Measurements from ENCODE around the gene FOSB. TPM values are rescaled to one million over a fixed set of nuclear protein-coding genes. Genes with fewer than 3 reads are reported as not detected.
"Not testable (repeated sequence)": the region's sequence is repeated elsewhere in the genome, so short reads cannot be mapped to it uniquely, and the experiment has no call there.

The FOSB gene
- total RNA-seq = 5.0 TPM

DNA sequence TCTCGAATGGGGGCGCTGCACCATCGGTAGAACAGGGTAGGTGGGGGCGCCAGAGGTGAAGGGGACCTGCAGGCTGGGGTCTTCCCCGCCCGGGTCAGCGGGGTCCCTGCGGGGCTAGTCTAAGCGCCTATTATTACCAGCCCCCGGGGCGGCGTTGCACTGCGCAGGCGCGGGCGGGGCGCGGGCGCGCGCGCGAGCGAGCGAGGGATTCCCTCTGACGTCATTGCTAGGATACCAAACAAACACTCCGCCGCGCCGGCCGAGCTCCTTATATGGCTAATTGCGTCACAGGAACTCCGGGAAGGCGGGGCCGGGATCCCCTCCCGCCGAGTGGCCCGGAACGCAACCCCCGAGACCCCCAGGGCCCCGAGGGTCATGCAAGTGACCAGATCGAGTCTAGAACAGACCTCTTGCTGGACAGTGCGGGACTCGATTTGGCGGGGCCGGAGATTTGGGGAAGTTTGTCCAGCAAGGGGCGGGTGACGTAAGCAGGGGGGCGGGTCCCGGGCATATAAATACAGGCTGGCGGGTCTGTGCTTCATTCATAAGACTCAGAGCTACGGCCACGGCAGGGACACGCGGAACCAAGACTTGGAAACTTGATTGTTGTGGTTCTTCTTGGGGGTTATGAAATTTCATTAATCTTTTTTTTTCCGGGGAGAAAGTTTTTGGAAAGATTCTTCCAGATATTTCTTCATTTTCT is at the start of gene FOSB:
Gene FOSB (plus strand): TSS at position 541 of the 703 bp plus-strand sequence. CDS start 591 bp downstream, outside the sequence.
- peak; percentile 98 for DNase-seq

DNA sequence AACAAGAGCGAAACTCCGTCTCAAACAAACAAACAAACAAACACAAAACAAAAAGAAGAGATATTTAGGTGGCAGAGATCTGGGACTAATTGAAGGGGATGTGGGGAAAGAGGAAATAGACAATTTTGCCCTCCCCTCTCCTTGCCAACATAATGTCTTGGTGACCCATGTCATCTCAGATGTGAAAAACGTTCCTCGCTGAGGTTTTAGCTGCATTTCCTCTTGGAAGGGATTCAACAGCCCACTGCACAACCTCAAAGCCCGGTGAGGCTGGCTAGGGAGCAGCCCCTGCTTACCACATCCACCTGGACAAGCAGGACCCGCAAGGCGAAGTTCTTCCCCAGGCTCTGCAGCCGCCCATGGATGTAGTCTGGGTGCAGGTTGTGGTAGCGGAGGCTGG is 49.0 kb upstream of the FOSB start:
- DNase-seq = no peak

DNA sequence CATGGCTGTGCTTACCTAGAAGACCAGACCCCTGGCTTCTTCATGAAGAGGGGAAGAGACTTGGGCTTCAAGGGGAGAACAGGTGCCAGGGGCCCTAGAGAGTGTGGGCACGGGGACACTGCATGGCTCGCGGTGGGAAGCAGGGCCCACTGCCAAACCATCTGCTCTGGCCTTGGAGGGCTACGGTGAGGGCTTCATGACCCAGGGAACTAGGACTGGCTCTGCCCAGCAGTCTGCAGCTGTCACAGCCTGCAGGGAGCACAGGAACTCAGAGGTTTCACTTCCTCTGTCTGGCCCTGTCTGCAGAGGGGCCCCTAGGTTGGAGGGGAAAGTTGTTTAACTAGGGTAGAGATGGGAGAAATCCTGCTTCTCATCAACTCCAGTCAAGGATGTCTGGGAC is 48.4 kb upstream of the FOSB start:
- peak; percentile 70 for DNase-seq

DNA sequence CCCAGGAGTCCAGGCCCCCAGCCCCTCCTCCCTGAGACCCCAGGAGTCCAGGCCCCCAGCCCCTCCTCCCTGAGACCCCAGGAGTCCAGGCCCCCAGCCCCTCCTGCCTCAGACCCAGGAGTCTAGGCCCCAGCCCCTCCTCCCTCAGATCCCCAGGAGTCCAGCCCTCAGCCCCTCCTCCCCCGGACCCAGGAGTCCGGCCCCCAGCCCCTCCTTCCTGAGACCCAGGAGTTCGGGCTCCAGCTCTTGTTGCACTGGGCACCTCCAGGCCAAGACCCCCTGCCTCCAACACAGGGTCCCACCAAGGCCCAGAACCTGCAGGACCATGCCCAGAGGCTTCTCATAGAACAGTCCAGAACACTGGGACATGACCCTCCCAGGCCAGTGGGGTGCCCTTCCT is 47.9 kb upstream of the FOSB start:
- DNase-seq = no peak

DNA sequence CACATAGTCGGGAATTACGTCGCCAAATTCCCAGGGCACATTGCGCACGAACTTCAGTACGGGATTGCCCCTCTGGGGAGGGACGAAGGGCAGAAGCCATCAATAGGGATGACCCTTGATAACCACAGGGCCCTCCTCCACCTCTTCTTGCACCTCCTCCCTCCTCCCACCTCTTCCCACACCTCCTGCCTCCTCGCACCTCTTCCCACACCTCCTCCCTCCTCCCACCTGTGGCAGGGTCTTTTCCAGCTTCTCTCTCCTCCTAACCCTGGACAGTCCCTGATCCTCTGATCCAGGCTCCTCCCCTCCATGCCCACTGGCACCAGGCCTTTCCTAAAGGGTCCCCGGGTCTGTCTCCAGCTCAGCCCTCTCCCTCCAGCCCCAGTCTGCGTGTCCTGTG is 47.4 kb upstream of the FOSB start:
- DNase-seq = no peak

DNA sequence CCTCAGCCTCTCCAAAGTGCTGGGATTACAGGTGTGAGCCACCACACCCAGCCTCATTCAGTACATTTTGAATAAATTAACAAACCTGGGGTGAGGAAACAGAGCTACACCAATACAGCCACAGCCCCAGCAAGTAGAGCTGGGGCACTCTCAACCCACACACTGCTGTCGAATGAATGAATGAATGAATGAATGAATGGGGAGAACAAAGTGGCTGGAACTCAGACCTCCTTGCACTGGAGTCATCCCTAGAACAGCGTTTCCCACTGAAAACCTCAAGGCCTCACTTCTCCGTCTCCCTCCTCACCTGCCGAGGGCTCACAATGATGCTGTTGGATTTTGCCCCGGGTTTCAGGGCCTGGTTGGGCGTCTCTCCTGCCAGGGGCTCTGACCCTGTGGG is 46.9 kb upstream of the FOSB start:
- no peak for DNase-seq

DNA sequence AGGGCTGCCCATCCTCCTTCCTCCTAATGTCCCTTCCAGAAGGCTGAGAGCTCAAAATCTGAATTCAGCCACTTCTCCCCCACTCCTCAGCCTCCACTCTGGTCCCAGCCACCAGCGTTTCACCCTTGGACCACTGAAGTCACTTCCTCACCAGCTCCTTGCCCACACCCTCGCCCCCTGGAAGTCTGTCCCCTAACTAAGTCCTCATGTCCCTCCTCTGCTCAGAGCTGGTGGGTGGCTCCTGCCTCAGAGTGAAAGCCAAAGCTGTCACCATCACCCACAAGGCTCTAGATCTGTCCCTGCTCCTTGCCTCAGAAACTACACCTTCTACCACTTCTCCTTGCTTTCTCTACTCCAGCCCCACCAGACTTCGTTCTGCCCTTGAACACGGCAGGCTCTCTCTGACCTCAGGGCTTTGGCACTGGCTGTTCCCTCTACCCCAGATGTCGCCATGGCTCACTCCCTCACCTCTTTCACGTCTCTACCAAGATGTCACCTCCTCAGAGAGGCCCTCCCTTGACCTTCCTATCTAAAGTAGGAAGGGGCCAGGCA is 45.8 kb upstream of the FOSB start:
- DNase-seq = no peak

DNA sequence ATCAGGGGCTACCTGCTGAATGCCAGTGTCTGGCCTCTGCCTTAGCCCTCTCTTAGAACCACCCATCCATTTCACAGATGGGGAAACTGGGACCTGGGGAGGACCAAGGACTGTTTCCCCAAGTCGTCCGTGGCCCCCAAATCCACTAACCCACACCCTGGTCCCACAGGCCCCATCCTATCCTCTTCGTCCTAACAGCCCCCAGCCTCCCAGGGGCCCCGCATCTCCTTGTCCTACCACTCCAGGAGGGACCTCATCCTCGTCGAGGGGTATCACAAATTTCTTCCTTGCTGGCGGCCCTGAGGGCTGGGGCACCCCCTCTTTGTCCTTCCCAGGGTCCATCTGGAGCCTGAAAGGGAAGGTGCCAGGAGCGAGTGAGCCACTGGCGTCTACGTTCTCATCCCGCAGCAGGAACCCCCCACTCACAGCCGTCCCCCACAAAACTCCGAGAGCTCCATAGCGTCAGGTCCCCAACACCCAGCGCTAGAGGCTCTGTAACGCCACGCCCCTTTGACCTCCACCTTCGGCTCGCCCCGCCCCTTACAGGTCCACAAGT is 44.7 kb upstream of the FOSB start:
- DNase-seq = no peak

DNA sequence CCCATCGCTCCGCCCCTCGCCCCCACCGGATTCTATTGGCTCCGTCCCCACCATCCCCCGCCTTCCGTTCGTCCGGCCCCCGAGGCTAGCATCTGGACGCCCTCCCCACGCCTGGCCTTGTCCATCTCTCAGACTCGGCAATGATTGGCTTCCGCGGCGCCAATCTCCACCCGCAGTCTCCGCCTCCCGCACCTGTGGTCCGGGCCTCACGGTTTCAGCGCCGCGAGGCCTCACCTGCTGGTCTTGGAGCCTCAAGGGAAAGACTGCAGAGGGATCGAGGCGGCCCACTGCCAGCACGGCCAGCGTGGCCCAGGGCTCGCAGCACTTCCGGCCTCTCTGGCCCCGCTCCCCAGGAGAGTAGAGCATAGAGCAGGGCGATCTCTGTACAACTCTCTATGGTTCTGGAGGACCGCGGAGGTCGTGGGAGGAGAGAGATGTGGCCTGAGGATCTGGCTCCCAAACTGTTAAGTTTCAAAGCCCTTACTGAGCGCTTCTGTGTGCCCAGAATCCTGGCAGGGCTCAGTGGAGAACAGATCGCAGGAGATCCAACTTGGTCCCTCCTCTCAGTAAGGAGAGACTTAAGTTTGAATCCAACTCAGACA is 44.1 kb upstream of the FOSB start, which contains the start of gene ERCC1:
Gene ERCC1 (minus strand): TSS at position 329 of the 602 bp plus-strand sequence. CDS start 543 bp downstream, outside the sequence.
- DNase-seq = peak; percentile 97

DNA sequence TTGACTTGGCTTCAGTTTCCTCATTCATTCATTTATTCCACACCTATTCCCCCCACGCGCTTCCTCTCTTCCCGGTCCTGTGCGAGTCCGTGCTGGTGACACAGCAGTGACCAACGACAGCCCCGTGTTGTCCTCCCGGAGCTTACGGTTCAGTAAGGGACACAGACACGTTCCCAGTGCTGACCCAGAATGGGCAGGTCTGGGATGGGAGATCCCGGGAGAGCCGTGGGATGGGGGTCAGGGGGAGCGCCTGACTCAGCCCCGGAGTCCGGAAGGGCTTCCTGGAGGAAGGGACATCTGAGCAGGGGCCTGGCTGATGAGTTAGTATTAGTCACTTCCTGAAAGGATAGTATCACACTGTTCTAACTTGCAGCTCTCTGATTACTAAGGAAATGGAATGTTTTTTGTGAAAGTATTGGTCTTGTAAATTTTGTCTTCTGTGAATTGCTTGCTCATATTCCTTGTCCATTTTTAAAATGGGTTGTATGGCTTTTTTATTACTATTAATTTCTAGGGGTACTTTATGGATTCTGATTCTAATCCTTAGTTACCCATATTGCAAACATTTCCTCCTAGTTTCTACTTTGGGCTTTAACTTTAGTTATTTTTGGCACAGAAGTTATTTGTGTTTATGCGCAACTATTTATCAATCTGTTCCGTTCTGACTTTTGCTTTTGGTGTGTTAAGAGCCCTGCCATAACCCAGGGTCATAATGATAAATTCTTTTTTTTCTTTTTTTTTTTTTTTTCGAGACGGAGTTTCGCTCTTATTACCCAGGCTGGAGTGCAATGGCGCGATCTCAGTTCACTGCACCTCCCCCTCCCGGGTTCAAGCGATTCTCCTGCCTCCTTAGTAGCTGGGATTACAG is 43.4 kb upstream of the FOSB start:
- DNase-seq = no peak

DNA sequence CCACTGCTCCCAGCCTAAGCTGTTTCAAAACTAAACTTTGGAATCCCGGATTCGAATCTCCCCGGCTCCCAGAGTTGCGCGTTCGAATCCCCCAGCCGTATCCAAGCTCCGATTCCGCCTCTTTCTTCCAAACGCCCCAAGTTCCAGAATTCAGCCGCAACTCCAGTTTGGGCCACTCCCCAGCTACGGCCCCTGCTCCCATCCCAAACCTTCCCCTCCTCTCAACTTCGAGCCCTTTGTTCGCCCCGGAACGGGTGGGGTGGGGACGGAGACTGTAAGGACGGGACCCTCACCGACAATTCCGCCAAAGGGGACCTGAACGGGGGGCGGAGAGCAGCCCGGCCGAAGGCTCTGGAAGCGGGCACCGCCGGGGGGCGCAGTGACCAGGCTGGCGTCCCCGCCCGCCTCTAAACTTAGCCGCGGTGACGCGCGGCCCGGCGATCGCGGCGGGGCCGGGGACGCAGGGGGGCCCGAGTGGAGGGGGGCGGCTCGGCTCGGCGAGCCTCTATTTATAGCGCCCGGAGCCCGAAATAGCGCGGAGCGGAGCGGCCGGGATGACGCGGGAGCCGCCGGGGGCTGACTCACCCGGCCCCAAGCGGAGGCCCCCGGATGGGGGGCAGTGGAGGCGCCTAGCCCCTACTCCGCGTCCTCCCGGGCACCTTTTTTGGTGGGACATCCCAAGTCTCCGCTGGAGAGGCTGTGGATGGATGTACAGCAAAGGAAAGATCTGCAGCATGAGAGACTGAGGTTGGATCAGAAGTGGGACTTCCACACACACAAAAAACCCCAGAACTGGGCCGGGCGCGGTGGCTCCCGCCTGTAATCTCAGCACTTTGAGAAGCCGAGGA is 39.2 kb upstream of the FOSB start:
- DNase-seq = peak; percentile 78

DNA sequence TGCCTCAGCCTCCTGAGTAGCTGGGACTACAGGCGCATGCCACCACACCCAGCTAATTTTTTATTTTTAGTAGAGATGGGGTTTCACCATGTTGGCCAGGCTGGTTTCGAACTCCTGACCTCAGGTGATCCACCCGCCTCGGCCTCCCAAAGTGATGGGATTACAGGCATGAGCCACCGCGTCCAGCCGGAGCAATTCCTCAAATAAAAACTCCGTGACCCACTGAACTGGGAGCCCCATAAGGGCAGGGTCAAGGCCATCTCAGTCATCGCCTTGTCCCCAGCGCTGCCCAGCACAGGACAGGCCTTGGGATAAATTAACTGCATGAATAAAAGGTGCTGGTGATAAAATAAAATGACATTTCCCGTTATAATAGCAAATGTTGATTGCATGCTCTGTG is 37.9 kb upstream of the FOSB start:
- not testable (repeated sequence) for DNase-seq

DNA sequence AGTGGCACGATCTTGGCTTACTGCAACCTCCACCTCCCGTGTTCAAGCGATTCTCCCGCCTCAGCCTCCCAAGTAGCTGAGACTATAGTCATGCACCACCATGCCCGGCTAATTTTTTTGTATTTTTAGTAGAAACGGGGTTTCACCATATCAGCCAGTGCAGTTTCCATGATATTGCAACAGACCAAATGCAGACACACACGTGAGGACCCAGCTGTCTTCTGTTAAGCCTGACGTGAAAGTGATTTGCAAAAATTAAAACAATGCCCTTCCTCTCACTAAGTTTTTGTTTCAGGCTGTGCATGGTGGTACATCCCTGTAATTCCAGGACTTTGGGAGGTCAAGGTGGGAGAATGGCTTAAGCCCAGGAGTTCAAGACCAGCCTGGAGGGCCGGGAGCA is 36.8 kb upstream of the FOSB start:
- not testable (repeated sequence) for DNase-seq

DNA sequence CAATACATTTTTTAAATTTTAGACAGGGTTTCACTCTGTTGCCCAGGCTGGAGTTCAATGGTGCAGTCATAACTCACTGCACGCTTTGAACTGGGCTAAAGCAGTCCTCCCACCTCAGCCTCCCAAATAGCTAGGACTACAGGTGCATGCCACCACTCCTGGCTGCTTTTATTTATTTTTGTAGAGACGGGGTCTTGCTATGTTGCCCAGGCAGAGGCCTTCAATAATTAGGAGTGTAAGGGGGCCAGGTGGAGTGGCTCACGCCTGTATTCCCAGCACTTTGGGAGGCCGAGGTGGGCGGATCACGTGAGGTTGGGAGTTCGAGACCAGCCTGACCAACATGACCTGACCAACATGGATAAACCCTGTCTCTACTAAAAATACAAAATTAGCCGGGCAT is 35.3 kb upstream of the FOSB start:
- DNase-seq = not testable (repeated sequence)

DNA sequence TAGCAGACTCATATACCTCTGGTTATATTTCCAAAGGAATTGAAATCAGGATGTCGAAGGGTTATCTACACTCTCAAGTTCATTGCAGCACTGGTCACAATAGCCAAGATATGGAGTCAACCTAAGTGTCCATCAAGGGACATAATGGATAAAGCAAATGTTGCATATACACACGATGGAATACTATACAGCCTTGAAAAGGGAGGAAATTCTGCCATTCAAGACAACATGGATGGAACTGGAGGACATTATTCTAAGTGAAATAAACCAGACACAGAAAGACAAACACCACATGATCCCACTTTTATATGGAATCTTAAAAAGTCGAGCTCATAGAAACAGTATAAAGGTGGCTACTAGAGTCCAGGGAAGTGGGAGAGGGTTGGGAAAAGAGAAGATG is 30.5 kb upstream of the FOSB start:
- no peak for DNase-seq

DNA sequence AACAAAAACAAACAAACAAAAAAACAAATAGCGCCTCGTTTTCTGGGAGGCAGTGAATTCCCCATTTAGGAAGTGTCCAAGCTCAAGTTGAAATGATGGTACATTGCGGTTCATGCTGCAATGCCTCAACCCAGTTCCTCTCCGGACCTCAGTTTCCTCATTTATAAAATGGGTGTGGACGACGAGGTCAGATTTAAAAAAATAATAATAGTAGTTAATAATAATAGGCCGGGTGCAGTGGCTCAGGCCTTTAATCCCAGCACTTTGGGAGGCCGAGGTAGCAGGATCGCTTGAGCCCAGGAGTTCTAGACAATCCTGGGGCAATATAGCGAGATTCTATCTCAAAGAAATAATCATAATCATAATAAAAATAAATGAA is 28.6 kb upstream of the FOSB start:
- DNase-seq = no peak

DNA sequence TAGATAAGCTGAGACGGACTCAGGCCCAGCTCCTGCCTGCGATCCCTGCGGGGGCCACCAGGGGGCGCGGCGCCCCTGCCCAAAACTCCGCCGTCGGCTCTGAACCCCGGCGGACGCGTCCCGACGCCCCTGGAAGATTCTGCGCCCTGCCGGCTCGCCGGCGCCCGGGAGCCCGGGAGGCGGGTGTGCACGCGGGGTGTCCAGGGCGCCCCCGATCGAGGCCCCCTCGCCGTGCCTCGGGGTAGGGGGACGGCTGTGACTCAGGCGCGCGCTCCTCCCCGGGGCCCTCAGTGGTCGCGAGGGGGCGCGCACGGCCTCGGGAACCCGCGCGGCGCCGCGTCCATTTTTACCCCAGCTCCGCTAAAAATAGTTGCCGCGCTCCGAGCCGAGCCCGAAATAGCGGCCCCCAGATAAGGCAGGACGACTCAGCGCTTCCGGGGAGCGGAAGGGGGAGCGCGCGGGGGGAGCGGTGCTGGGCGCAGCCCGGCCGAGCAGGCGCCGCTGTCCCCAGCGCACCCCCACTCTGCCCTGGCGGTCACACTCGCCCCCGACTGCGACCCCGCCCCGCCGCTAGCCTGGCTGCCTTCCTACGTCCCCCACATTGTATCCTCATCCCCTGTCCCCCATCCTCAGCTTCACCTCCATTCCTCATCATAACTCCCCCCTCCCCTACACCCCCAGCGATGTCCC is 28.1 kb upstream of the FOSB start:
- peak; percentile 93 for DNase-seq

DNA sequence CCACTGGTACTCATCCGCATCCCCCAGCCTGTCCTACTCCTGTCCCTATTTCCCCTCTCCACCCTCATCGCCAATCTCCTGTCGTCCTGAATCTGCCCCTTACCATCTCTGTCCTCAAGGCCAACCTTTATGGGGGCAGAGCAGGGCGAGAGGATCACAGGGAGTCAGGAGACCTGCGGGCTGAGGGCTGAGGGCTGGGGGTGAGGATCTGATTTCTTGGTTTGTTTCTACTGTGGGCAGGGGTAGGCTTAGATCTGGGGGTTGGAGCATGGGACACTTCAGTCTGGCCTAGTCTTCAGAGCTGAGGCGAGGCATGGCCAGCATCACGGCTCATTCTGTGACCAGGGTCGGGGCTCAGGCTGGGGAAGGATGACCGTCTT is 27.5 kb upstream of the FOSB start:
- no peak for DNase-seq

DNA sequence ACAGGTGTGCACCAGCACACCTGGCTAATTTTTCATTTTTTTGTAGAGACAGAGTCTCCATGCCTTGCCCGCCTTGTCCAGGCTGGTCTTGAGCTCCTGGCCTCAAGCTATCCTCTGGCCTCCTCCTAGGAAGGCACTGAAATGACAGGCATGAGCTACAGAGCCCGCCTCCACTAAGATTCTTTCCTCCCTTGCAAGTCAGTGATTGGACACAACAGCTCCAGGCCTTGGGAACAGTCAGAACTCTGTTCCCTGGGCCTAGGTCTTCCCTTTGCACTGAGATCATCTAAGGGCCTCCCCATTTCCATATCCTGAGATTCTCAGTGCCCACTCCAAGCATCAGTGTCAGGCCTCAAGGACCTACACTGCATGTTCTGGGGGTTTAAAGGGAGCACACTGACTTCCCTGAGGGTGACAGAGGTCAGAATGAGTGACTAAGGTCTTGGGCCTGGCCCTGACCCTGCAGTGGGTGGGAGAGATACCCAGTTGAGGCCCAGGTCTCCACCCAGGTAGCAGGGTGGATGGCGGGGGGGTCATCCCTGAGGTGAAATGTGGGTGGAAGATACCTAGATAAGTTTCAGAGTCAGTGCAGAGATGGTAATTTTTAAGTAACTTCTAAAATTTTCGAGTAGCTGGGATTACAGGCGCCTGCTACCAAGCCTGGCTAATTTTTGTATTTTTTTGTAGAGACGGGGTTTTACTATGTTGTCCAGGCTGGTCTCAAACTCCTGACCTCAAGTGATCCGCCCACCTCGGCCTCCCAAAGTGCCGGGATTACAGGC is 26.7 kb upstream of the FOSB start:
- peak; percentile 35 for DNase-seq

DNA sequence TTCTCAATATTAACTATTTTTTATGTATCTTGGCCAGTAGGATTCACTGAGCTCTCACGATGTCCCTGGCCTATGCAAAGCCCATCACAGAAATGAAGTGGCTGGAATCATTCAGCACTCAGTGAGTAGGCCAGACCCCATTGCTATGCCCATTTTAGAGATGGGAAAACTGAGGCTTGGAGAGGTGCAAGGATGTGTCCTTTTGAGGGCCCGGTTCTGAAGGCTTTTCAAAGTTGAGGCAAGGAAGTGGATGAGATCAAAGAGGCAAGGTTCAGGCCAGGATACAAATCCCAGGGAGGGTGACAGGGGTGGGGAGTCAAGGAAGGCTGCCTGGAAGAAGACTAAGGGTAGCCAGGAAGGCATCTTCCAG is 25.4 kb upstream of the FOSB start:
- DNase-seq = no peak

Measured in tongue (tissue), 2 donors.